HCT116 (cell line): ENCODE results near the gene CD7. TPM values are rescaled to one million over a fixed set of nuclear protein-coding genes. Genes with fewer than 3 reads are reported as not detected.

Source experiments
- ATAC-seq: fragments of 200-7000 bp; cut with Tn5 transposase; 2 replicates; pipeline ENCODE4 v1.9.1; 2020; ENCODE audit warnings: mild to moderate bottlenecking, moderate library complexity
- BruUV-seq: library from RNA; stranded (reverse); fragments of 400-500 nt; replicated peaks from 2 replicates; lab custom pipeline; 2021; lab: Mats Ljungman, UMichigan
- CTCF ChIA-PET: fragments of 300-600 bp; sonication (Branson Sonifier 250); formaldehyde crosslinking; loops from one replicate; lab custom pipeline; 2021; ENCODE audit warnings: antibody characterized with exemption; lab: Charles Lee
- POLR2A ChIA-PET: fragments of 300-600, 350-600 bp; sonication (Branson Sonifier 250); formaldehyde crosslinking; loops from one replicate; lab custom pipeline; 2021; ENCODE audit warnings: antibody characterized with exemption; lab: Charles Lee
- RAD21 ChIA-PET, 2 experiments: fragments of 300-600 bp; sonication (Branson Sonifier 250); formaldehyde crosslinking; loops; one replicate each; lab custom pipeline; 2023; ENCODE audit warnings: low total read pairs in 2 of 2; ENCODE audit not compliant: uncharacterized antibody in 2 of 2, unreplicated experiment in 2 of 2, low non-redundant PET in 1 of 2; lab: Charles Lee
- DNase-seq: peaks from one replicate; pipeline ENCODE4 v3.0.0-alpha.2; 2010; ENCODE audit warnings: low read depth, low spot score
- H2AFZ ChIP-seq: fragments of 200-600 bp; shearing (Covaris generic), sonication (generic); 2 replicates; pipeline ENCODE4 v1.6.1; 2017; ENCODE audit warnings: low read depth, mixed run types, mixed read lengths, antibody characterized with exemption, low read length; ENCODE audit not compliant: poor library complexity, severe bottlenecking
- H3K27ac ChIP-seq: 2 replicates; pipeline ENCODE4 v1.5.1; 2012; ENCODE audit warnings: low read depth, low read length
- H3K27me3 ChIP-seq: fragments of 200-600 bp; sonication (generic); 2 replicates; pipeline ENCODE4 v1.6.1; 2016; ENCODE audit warnings: mixed run types, low read length, mixed read lengths; ENCODE audit not compliant: insufficient read depth
- H3K36me3 ChIP-seq, 2 experiments: fragments of 200-500 bp in 1 of 2; fragments of 200-600 bp in 1 of 2; sonication (Bioruptor generic) in 1 of 2; sonication (generic) in 1 of 2; 2 replicates each; pipeline versions ENCODE4 v1.5.1 to v1.6.1; 2014 to 2016; ENCODE audit warnings: low read length in 2 of 2, inconsistent platforms in 1 of 2, mixed read lengths in 1 of 2, mixed run types in 1 of 2; ENCODE audit not compliant: insufficient read depth in 2 of 2, control insufficient read depth in 1 of 2
- H3K4me1 ChIP-seq, 2 experiments: fragments of 200-600 bp in 1 of 2; sonication (generic) in 1 of 2; 2 replicates each; pipeline versions ENCODE4 v1.5.1 to v1.6.1; 2012 to 2017; ENCODE audit warnings: low read length in 2 of 2, inconsistent platforms in 1 of 2, mild to moderate bottlenecking in 1 of 2, mixed read lengths in 1 of 2, mixed run types in 1 of 2, moderate library complexity in 1 of 2; ENCODE audit not compliant: insufficient read depth in 2 of 2, control insufficient read depth in 1 of 2
- H3K4me2 ChIP-seq: fragments of 200-600 bp; sonication (generic); 2 replicates; pipeline ENCODE4 v1.6.1; 2017; ENCODE audit warnings: mixed run types, low read length, mixed read lengths
- H3K4me3 ChIP-seq, 2 experiments: fragments of 200-600 bp in 1 of 2; sonication (generic) in 1 of 2; replicated peaks in 1 of 2; 2 replicates each; pipeline ENCODE4 v1.5.1; 2011 to 2016; ENCODE audit warnings: low read length in 2 of 2, control low read depth in 1 of 2, low read depth in 1 of 2, mild to moderate bottlenecking in 1 of 2, mixed read lengths in 1 of 2, mixed run types in 1 of 2
- H3K79me2 ChIP-seq: fragments of 200-600 bp; sonication (generic); 2 replicates; pipeline ENCODE4 v1.6.1; 2017; ENCODE audit warnings: mild to moderate bottlenecking, mixed run types, low read length, moderate library complexity, mixed read lengths; ENCODE audit not compliant: insufficient read depth
- H3K9ac ChIP-seq: fragments of 200-600 bp; sonication (generic); 2 replicates; pipeline ENCODE4 v1.6.1; 2016; ENCODE audit warnings: low read length, mixed read lengths
- H3K9me2 ChIP-seq: fragments of 200-600 bp; sonication (generic), shearing (Covaris generic); 2 replicates; pipeline ENCODE4 v1.6.1; 2017; ENCODE audit warnings: mixed run types, mild to moderate bottlenecking, moderate library complexity; ENCODE audit not compliant: insufficient read depth
- H3K9me3 ChIP-seq, 2 experiments: fragments of 200-500 bp in 1 of 2; fragments of 200-600 bp in 1 of 2; sonication (Bioruptor generic) in 1 of 2; sonication (generic) in 1 of 2; 2 replicates each; pipeline ENCODE4 v1.6.1; 2014 to 2017; ENCODE audit warnings: low read length in 2 of 2, mixed read lengths in 2 of 2, inconsistent platforms in 1 of 2, low read depth in 1 of 2, mild to moderate bottlenecking in 1 of 2, mixed run types in 1 of 2, moderate library complexity in 1 of 2; ENCODE audit not compliant: control insufficient read depth in 1 of 2, insufficient read depth in 1 of 2
- H4K20me1 ChIP-seq: fragments of 200-600 bp; sonication (generic), shearing (Covaris generic); 2 replicates; pipeline ENCODE4 v1.6.1; 2017; ENCODE audit warnings: mixed run types, mild to moderate bottlenecking, moderate library complexity; ENCODE audit not compliant: insufficient read depth
- CBX3 ChIP-seq: IDR thresholded peaks from 2 replicates; pipeline ENCODE4 v1.6.1; 2012; ENCODE audit warnings: low read depth
- CEBPB ChIP-seq: IDR thresholded peaks from 2 replicates; pipeline ENCODE4 v1.6.1; 2012; ENCODE audit warnings: low read depth
- CTCF ChIP-seq, 3 experiments: fragments of 200-600 bp in 1 of 3; sonication (generic) in 1 of 3; IDR thresholded peaks in 2 of 3; conservative IDR thresholded peaks in 1 of 3; 2 replicates each; pipeline ENCODE4 v1.5.1; 2012 to 2017; ENCODE audit warnings: low read depth in 2 of 3, low read length in 2 of 3, antibody characterized with exemption in 1 of 3, borderline replicate concordance in 1 of 3, control low read depth in 1 of 3, mild to moderate bottlenecking in 1 of 3, mixed read lengths in 1 of 3, mixed run types in 1 of 3, moderate library complexity in 1 of 3; ENCODE audit not compliant: insufficient read depth in 1 of 3
- EGR1 ChIP-seq: IDR thresholded peaks from 2 replicates; pipeline ENCODE4 v1.6.1; 2012; ENCODE audit warnings: low read depth
- ELF1 ChIP-seq: IDR thresholded peaks from 2 replicates; pipeline ENCODE4 v1.6.1; 2012; ENCODE audit warnings: low read depth, borderline replicate concordance
- EZH2phosphoT487 ChIP-seq: fragments of 200-600 bp; IDR thresholded peaks from 2 replicates; pipeline ENCODE4 v1.6.1; 2018; ENCODE audit warnings: antibody characterized with exemption, borderline replicate concordance
- FOSL1 ChIP-seq: IDR thresholded peaks from 2 replicates; pipeline ENCODE4 v1.6.1; 2012; ENCODE audit warnings: low read depth
- JUND ChIP-seq: IDR thresholded peaks from 2 replicates; pipeline ENCODE4 v1.6.1; 2012
- MAX ChIP-seq: IDR thresholded peaks from 2 replicates; pipeline ENCODE4 v1.6.1; 2012
- POLR2A ChIP-seq: IDR thresholded peaks from 2 replicates; pipeline ENCODE4 v1.7.0; 2011; ENCODE audit warnings: borderline replicate concordance; ENCODE audit not compliant: insufficient read depth, insufficient read length; ENCODE audit errors: extremely low read depth
- POLR2AphosphoS5 ChIP-seq: IDR thresholded peaks from 2 replicates; pipeline ENCODE4 v1.6.1; 2011; ENCODE audit warnings: mild to moderate bottlenecking, low read depth, low read length, moderate library complexity
- RAD21 ChIP-seq: IDR thresholded peaks from 2 replicates; pipeline ENCODE4 v1.6.1; 2012; ENCODE audit warnings: low read depth, mild to moderate bottlenecking
- REST ChIP-seq: IDR thresholded peaks from 2 replicates; pipeline ENCODE4 v1.6.1; 2012; ENCODE audit warnings: low read depth
- SIN3A ChIP-seq: IDR thresholded peaks from 2 replicates; pipeline ENCODE4 v1.6.1; 2012; ENCODE audit warnings: low read depth
- SP1 ChIP-seq: IDR thresholded peaks from 2 replicates; pipeline ENCODE4 v1.6.1; 2012; ENCODE audit warnings: low read depth
- TCF7L2 ChIP-seq: IDR thresholded peaks from 2 replicates; pipeline ENCODE4 v1.7.0; 2011; ENCODE audit warnings: borderline replicate concordance, inconsistent platforms; ENCODE audit not compliant: insufficient read depth, insufficient read length; ENCODE audit errors: extremely low read depth
- YY1 ChIP-seq: IDR thresholded peaks from 2 replicates; pipeline ENCODE4 v1.6.1; 2011; ENCODE audit warnings: low read length, low read depth, moderate library complexity, mild to moderate bottlenecking; ENCODE audit not compliant: insufficient replicate concordance; ENCODE audit errors: extremely low read depth
- ZBTB33 ChIP-seq: IDR thresholded peaks from 2 replicates; pipeline ENCODE4 v1.6.1; 2011; ENCODE audit warnings: mild to moderate bottlenecking, low read length, moderate library complexity; ENCODE audit not compliant: insufficient replicate concordance; ENCODE audit errors: extremely low read depth
- ZFX ChIP-seq: fragments of 450-650 bp; IDR thresholded peaks from 2 replicates; pipeline ENCODE4 v1.6.1; 2017
- ZNF274 ChIP-seq: fragments of 200-500 bp; sonication (Bioruptor generic); IDR thresholded peaks from 2 replicates; pipeline ENCODE4 v1.6.1; 2014; ENCODE audit warnings: mild to moderate bottlenecking, low read depth, low read length, inconsistent platforms
- intact Hi-C: fragments of 100-400 bp; cut with micrococcal nuclease; formaldehyde crosslinking; loops from 2 replicates; pipeline ENCODE4 v1.10.0; 2022
- total RNA-seq: library from RNA; stranded (reverse); gene quantifications from one replicate; pipeline ENCODE4 v1.2.1, GENCODE V29; 2021; ENCODE audit not compliant: unreplicated experiment

The CD7 gene
- total RNA-seq, 1 experiment from 2014 or later, result 0.61 TPM

GRCh38 chr17:82281502-82282238 is 35.7 kb downstream of the CD7 start:
- H3K4me3 ChIP-seq, result peak overlapping the region in 1 of 2 experiments; percentile 14; a peak in 1 of 4 replicates
- TF ChIP-seq MAX (peak; percentile 94), ZNF274 (no peak), REST (no peak), CEBPB (no peak), ZFX (no peak), ZBTB33 (no peak), EZH2phosphoT487 (no peak), EGR1 (peak; percentile 96), ELF1 (no peak), YY1 (no peak), POLR2AphosphoS5 (peak; percentile 79), TCF7L2 (no peak), JUND (no peak), RAD21 (no peak), POLR2A (no peak), FOSL1 (no peak), SP1 (peak; percentile 78), CBX3 (no peak), SIN3A (no peak), CTCF (IDR thresholded peaks at IDR 0.05 in 2 of 3, conservative IDR thresholded peaks at IDR 0.05 in 1 of 3; ENCODE audit: borderline replicate concordance in 1 of 3, insufficient read depth in 1 of 3, low read depth in 2 of 3, low read length in 2 of 3) (no peak)

More at GRCh38 chr17:82281502-82282238, 35.7 kb downstream of the CD7 start:
- H3K27ac ChIP-seq, result peak overlapping the region; percentile 59
- peak overlapping the region; percentile 72 for H2AFZ ChIP-seq
- H3K9me2 ChIP-seq, result no peaks in the 10 kb centered on the region
- intact Hi-C loops, result no loop called here
- peak; percentile 83 for ATAC-seq
- no peaks in the 10 kb centered on the region for H4K20me1 ChIP-seq
- no peaks in the 10 kb centered on the region for H3K79me2 ChIP-seq
- CTCF ChIA-PET, result interaction anchor here (0.5 kb wide), 1 partner anchor 27 kb away, joined by 3 read pairs; no protein-coding TSS in a partner anchor
- H3K36me3 ChIP-seq, result no peaks in the 10 kb centered on the region
- H3K9me3 ChIP-seq, result no peaks in the 10 kb centered on the region
- peak overlapping the region; percentile 69 for H3K4me2 ChIP-seq
- DNase-seq, result peak; percentile 66
- no peaks in the 10 kb centered on the region for H3K27me3 ChIP-seq
- no TSS peak for BruUV-seq
- RAD21 ChIA-PET, result no interaction called here
- peaks cover 31 to 45% of the 10 kb centered on the region in 2 experiments for H3K4me1 ChIP-seq
- POLR2A ChIA-PET, result interaction anchor here (1.0 to 4.8 kb wide), 5 partner anchors 10 to 76 kb away, joined by 3 to 35 read pairs (median 4); no protein-coding TSS in a partner anchor
- H3K9ac ChIP-seq, result peak overlapping the region; percentile 45
